Esophagus squamous epithelium (tissue), 4 donors: ENCODE data around the gene ACTR2.

Source experiments
- POLR2A ChIP-seq, 4 donors: fragments of 450-650 bp; IDR thresholded peaks; one replicate each; pipeline ENCODE4 v1.6.1; 2017; ENCODE audit warnings: antibody characterized with exemption in 4 of 4, mild to moderate bottlenecking in 4 of 4, moderate library complexity in 3 of 4
- TF ChIP-seq, protein P1 (sequence below), 6 experiments: fragments of 450-650 bp in 4 of 6; fragments of 200-600 bp in 2 of 6; sonication (generic) in 2 of 6; IDR thresholded peaks; one replicate each; pipeline ENCODE4 v1.5.1; 2016 to 2019; ENCODE audit warnings: antibody characterized with exemption in 6 of 6, mild to moderate bottlenecking in 4 of 6, moderate library complexity in 4 of 6

DNA sequence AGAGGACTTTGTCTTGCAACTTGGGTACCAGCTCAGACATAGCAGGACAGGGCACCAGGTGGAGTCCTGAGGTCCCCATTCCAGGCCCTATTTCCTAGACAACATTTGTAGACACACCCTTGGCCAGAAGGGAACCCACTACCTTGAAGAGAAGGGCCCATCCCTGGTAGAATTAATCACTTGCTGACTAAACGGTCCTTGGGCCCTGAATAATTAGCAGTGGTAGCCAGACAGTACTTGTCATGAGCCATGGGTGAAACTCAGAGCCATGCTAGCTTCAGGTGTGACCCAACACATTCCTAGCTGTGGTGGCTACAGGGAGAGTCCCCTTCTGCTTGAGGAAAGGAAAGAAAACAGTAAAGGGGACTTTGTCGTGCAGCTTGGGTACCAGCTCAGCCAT lies 28.5 kb upstream of the ACTR2 start:
- TF ChIP-seq, protein P1, sequence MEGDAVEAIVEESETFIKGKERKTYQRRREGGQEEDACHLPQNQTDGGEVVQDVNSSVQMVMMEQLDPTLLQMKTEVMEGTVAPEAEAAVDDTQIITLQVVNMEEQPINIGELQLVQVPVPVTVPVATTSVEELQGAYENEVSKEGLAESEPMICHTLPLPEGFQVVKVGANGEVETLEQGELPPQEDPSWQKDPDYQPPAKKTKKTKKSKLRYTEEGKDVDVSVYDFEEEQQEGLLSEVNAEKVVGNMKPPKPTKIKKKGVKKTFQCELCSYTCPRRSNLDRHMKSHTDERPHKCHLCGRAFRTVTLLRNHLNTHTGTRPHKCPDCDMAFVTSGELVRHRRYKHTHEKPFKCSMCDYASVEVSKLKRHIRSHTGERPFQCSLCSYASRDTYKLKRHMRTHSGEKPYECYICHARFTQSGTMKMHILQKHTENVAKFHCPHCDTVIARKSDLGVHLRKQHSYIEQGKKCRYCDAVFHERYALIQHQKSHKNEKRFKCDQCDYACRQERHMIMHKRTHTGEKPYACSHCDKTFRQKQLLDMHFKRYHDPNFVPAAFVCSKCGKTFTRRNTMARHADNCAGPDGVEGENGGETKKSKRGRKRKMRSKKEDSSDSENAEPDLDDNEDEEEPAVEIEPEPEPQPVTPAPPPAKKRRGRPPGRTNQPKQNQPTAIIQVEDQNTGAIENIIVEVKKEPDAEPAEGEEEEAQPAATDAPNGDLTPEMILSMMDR (IDR thresholded peaks at IDR 0.05): no peak
- TF ChIP-seq POLR2A (IDR thresholded peaks at IDR 0.05): no peak
